Dedifferentiated amniotic fluid mesenchymal stem cell (primary cell): Measurements from ENCODE around the gene NCDN.
"Not testable (repeated sequence)": the region's sequence is repeated elsewhere in the genome, so short reads cannot be mapped to it uniquely, and the experiment has no call there.

Experiments
- DNase-seq: peaks from one replicate; pipeline ENCODE4 v3.0.0-alpha.2; 2016; ENCODE audit errors: extremely low spot score

The NCDN gene

GRCh38 chr1:35568975-35569395 is 11.4 kb downstream of the NCDN start:
- peak; percentile 63 for DNase-seq

GRCh38 chr1:35569936-35570335 is 12.3 kb downstream of the NCDN start:
- no peak for DNase-seq

GRCh38 chr1:35570589-35571137 is 13.1 kb downstream of the NCDN start:
- no peak for DNase-seq

GRCh38 chr1:35571263-35571662 is 13.7 kb downstream of the NCDN start:
- DNase-seq: no peak

- no peak for DNase-seq
Measured at GRCh38 chr1:35572296-35572695, 14.7 kb downstream of the NCDN start.

- no peak for DNase-seq
Measured at GRCh38 chr1:35573198-35574124, 15.9 kb downstream of the NCDN start, which contains the start of gene TFAP2E. Gene TFAP2E, plus strand, starts transcription at chr1:35573314. Its CDS starts 264 bp downstream, at chr1:35573578.

GRCh38 chr1:35574125-35574654 is 16.6 kb downstream of the NCDN start:
- no peak for DNase-seq

- DNase-seq: no peak
Measured at GRCh38 chr1:35574655-35575415, 17.2 kb downstream of the NCDN start.

- DNase-seq: no peak
Measured at GRCh38 chr1:35575416-35575958, 17.9 kb downstream of the NCDN start.

GRCh38 chr1:35576061-35576765 is 18.6 kb downstream of the NCDN start:
- no peak for DNase-seq

GRCh38 chr1:35576766-35577070 is 19.1 kb downstream of the NCDN start:
- not testable (repeated sequence) for DNase-seq

- no peak for DNase-seq
Measured at GRCh38 chr1:35577071-35577998, 19.7 kb downstream of the NCDN start.

GRCh38 chr1:35580949-35581388 is 23.4 kb downstream of the NCDN start:
- DNase-seq: no peak

GRCh38 chr1:35581621-35582020 is 24.0 kb downstream of the NCDN start:
- not testable (repeated sequence) for DNase-seq

GRCh38 chr1:35585281-35585680 is 27.7 kb downstream of the NCDN start:
- DNase-seq: no peak

- DNase-seq: not testable (repeated sequence)
Measured at GRCh38 chr1:35585805-35586204, 28.2 kb downstream of the NCDN start.

GRCh38 chr1:35586808-35587207 is 29.2 kb downstream of the NCDN start:
- DNase-seq: no peak

GRCh38 chr1:35587736-35588135 is 30.1 kb downstream of the NCDN start:
- no peak for DNase-seq

GRCh38 chr1:35588197-35588910 is 30.8 kb downstream of the NCDN start:
- DNase-seq: no peak
